Pancreas (tissue), 10 donors: ENCODE data around the gene CNTN5. TPM values are rescaled to one million over a fixed set of nuclear protein-coding genes. Genes with fewer than 3 reads are reported as not detected.

ENCODE experiments used
- ATAC-seq, 4 donors: fragments of 200-7000 bp; cut with Tn5 transposase; one replicate each; pipeline versions ENCODE4 v1.8.0 to v1.9.1; 2020; ENCODE audit warnings: mild to moderate bottlenecking in 4 of 4, moderate library complexity in 4 of 4
- DNase-seq, 6 donors: peaks; one replicate each; pipeline ENCODE4 v3.0.0-alpha.2; 2020
- FAIRE-seq: peaks from 2 replicates; lab custom pipeline; 2012; peaks lifted over from hg19 to GRCh38; lab: Jason Lieb, UNC
- H3K27ac ChIP-seq, 4 donors: fragments of 200-600 bp; sonication (generic); 1 replicate in 3 of 4; 2 replicates in 1 of 4; pipeline versions ENCODE4 v1.5.0 to v1.8.0; 2020
- H3K27me3 ChIP-seq, 4 donors: fragments of 200-600 bp; one replicate each; pipeline ENCODE4 v1.8.0; 2021
- H3K36me3 ChIP-seq, 3 donors: fragments of 200-600 bp; sonication (generic) in 1 of 3; one replicate each; pipeline versions ENCODE4 v1.5.0 to v1.8.0; 2020 to 2021
- H3K4me1 ChIP-seq, 3 donors: fragments of 200-600 bp; one replicate each; pipeline ENCODE4 v1.8.0; 2021
- H3K4me3 ChIP-seq, 4 donors: fragments of 200-600 bp; sonication (generic) in 2 of 4; one replicate each; pipeline versions ENCODE4 v1.5.0 to v1.8.0; 2020 to 2021
- H3K9me3 ChIP-seq, 4 donors: fragments of 200-600 bp; one replicate each; pipeline ENCODE4 v1.8.0; 2021
- CTCF ChIP-seq, 4 donors: fragments of 200-600 bp; sonication (generic) in 3 of 4; IDR thresholded peaks; one replicate each; pipeline versions ENCODE4 v1.5.0 to v1.8.0; 2021; ENCODE audit warnings: antibody characterized with exemption in 4 of 4
- WGBS, 2 donors: extraction: QIAGEN DNeasy Blood & Tissue Kit; methylation state at CpG; one replicate each; pipeline ENCODE4 v1.1.7; 2013; 5-methylcytosine and 5-hydroxymethylcytosine counted together
- intact Hi-C, 3 donors: fragments of 100-400 bp; cut with DNase I; formaldehyde crosslinking; loops; one replicate each; pipeline versions ENCODE4 v1.11.1 to v1.14.2; 2022
- polyA plus RNA-seq, 2 donors: library from polyadenylated mRNA; stranded (reverse); fragments of 200-250 nt; gene quantifications; one replicate each; pipeline ENCODE4 v1.2.3, GENCODE V29; 2013
- total RNA-seq, 6 donors: library from RNA; stranded (reverse); fragmentation: NEBNext Ultra II Directional in 4 of 6; extraction: Animal tissue kit (Norgen Biotek cat#: 25700) in 4 of 6; gene quantifications; one replicate each; pipeline versions ENCODE4 v1.2.1 to v1.2.4, GENCODE V29; 2021 to 2023
- donor health status: healthy with polysubstance abuse.
- donor health status: DM: no; HTN: no; CAD: no; lungs with moderate emphysema.
- donor health status: DM: no; HTN: no; CAD: no.
- donor health status: control.
- donor health status: control.
- donor health status: Bipolar disorder and iron deficiency.
- donor health status: DM: yes; HTN: yes; CAD: no.
- donor health status: DM: no; HTN: no; CAD: no.
- donor health status: DM: no; HTN: no; CAD: no.
- donor health status: DM: yes; HTN: yes; CAD: no.

The CNTN5 gene
- total and polyA plus RNA-seq, 8 donors, result 0.11 to 1.2 (median 0.58) TPM

- WGBS, 2 donors, result 51 to 61% methylated on average over 5 of the region's 5 CpGs
- H3K27ac ChIP-seq, result no peak overlapping the region
- intact Hi-C loops, result no loop called here
- DNase-seq (no peak), FAIRE-seq (no peak), ATAC-seq (no peak)
- no peaks in the 10 kb centered on the region for H3K9me3 ChIP-seq
- no peaks in the 10 kb centered on the region for H3K27me3 ChIP-seq
- H3K36me3 ChIP-seq, result no peaks in the 10 kb centered on the region
- no peaks in the 10 kb centered on the region for H3K4me1 ChIP-seq
- no peak overlapping the region for H3K4me3 ChIP-seq
- no peak for TF ChIP-seq CTCF (IDR thresholded peaks at IDR 0.05)
Measured at GRCh38 chr11:99171330-99171729, 150.6 kb downstream of the CNTN5 start.

- ATAC-seq, result no peak
- TF ChIP-seq CTCF (IDR thresholded peaks at IDR 0.05), result no peak
- no peak overlapping the region for H3K4me3 ChIP-seq
- H3K9me3 ChIP-seq, result no peaks in the 10 kb centered on the region
- H3K4me1 ChIP-seq, result no peaks in the 10 kb centered on the region
- H3K27me3 ChIP-seq, result no peaks in the 10 kb centered on the region
- FAIRE-seq, result no peak
- no peak overlapping the region for H3K27ac ChIP-seq
- no peak for DNase-seq
- no peaks in the 10 kb centered on the region for H3K36me3 ChIP-seq
- intact Hi-C loops, result no loop called here
Measured at GRCh38 chr11:99176430-99176829, 155.7 kb downstream of the CNTN5 start.

- no peak for TF ChIP-seq CTCF (IDR thresholded peaks at IDR 0.05)
- FAIRE-seq, result no peak
- no peaks in the 10 kb centered on the region for H3K9me3 ChIP-seq
- no peak for ATAC-seq
- no peaks in the 10 kb centered on the region for H3K27me3 ChIP-seq
- DNase-seq, result no peak
- H3K4me3 ChIP-seq, result no peak overlapping the region
- H3K27ac ChIP-seq, result no peak overlapping the region
- no peaks in the 10 kb centered on the region for H3K36me3 ChIP-seq
- no peaks in the 10 kb centered on the region for H3K4me1 ChIP-seq
- WGBS, 2 donors, result 60 to 67% methylated on average over 2 of the region's 2 CpGs
- intact Hi-C loops, result no loop called here
Measured at GRCh38 chr11:99177446-99177845, 156.7 kb downstream of the CNTN5 start.

- no peaks in the 10 kb centered on the region for H3K4me1 ChIP-seq
- no peak overlapping the region for H3K27ac ChIP-seq
- intact Hi-C loops, result no loop called here
- ATAC-seq (no peak), FAIRE-seq (no peak), DNase-seq (no peak)
- H3K27me3 ChIP-seq, result no peaks in the 10 kb centered on the region
- no peaks in the 10 kb centered on the region for H3K9me3 ChIP-seq
- H3K36me3 ChIP-seq, result no peaks in the 10 kb centered on the region
- no peak for TF ChIP-seq CTCF (IDR thresholded peaks at IDR 0.05)
- no peak overlapping the region for H3K4me3 ChIP-seq
Measured at GRCh38 chr11:99184146-99184545, 163.4 kb downstream of the CNTN5 start.

GRCh38 chr11:99188221-99188620 is 167.5 kb downstream of the CNTN5 start:
- DNase-seq, result no peak
- H3K27ac ChIP-seq, result no peak overlapping the region
- no peaks in the 10 kb centered on the region for H3K36me3 ChIP-seq
- FAIRE-seq, result no peak
- TF ChIP-seq CTCF (IDR thresholded peaks at IDR 0.05), result no peak
- intact Hi-C loops, result no loop called here
- H3K27me3 ChIP-seq, result no peaks in the 10 kb centered on the region
- no peaks in the 10 kb centered on the region for H3K4me1 ChIP-seq
- no peaks in the 10 kb centered on the region for H3K9me3 ChIP-seq
- H3K4me3 ChIP-seq, result no peak overlapping the region
- no peak for ATAC-seq
- 35 to 46% methylated on average over 2 of the region's 2 CpGs for WGBS, 2 donors
